HG02884 (cell line): Measurements from ENCODE around the gene RLN3.

Experiments used
- ATAC-seq: cut with Tn5 transposase; IDR thresholded peaks from one replicate; pipeline ENCODE4 v1.9.1; 2021; ENCODE audit warnings: mild to moderate bottlenecking, moderate library complexity; ENCODE audit not compliant: unreplicated experiment

Gene RLN3

DNA sequence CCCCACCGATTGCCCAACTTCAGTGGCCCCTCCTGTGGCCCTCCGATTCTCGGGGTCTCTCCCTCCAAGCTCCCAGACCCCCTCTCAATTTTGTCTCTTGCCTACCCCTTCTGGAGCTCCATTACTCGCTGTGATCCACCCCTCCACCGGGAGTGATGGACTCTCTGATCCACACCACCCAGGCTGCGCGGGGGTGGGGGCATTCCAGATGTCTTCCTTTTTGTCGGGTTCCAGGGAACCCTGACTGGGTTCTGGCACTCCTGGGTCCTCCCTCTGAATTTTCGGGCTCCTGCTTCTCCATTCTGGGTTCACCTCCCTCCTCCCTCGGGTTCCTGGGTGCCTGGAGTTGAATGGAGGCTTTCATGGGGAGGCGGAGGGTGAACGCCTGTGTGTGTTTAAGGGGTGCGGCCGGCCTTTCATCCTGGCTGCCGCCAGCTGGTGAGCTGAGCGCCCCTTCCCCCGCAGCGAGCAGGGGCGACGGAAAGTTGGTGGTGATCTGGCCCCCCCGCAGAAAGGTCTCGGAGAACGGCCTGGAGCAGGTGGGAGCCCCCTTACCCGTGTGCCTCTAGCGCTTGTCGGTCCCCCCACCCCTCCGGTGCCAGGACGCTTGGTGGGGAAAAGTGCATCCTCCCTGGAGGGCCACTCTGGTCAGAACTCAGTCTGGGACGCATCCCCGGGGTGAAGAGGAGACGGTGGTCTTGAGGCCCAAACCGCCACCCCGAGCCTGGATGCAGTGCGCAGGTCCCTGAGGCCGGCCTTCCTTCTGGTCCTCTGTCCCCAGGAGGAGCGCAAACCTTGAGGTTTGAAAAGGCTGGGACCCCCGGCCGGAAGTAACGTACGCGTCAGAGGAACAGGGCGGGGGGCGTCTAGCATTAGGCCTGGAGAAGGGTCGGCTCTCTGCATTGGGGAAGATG, 46.2 kb downstream of the RLN3 start:
- no peak for ATAC-seq

DNA sequence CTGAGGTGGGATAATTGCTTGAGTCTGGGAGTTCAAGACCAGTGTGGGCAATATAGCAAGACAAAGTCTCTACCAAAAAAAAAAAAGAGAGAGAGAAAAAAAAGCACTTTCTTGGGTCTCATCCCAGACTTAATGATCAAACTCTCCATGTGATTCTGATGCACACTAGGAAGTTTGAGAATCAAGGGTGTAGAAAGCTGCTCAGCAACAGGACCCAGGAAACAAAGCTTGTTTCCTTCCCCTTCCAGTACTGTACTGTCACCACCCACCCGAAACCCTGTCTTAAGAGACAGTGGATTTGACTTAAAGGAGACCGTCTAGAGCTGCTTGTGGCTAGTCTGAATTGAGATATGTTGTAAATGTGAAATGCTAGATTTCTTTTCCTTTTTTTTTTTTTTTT, 50.5 kb downstream of the RLN3 start:
- ATAC-seq, result no peak
